NB4 (cell line): Measurements from ENCODE around the gene ARHGAP21.

Experiments used
- DNase-seq: peaks from one replicate; pipeline ENCODE4 v3.0.0; 2010; ENCODE audit warnings: low read depth
- H3K4me3 ChIP-seq: one replicate; pipeline ENCODE4 v1.5.1; 2011; ENCODE audit warnings: mild to moderate bottlenecking, low read depth, low read length, moderate library complexity
- MYC ChIP-seq: IDR thresholded peaks from 2 replicates; pipeline ENCODE4 v1.6.1; 2011; ENCODE audit warnings: low read depth, low read length
- POLR2A ChIP-seq: IDR thresholded peaks from 2 replicates; pipeline ENCODE4 v1.6.1; 2011; ENCODE audit warnings: mild to moderate bottlenecking; ENCODE audit not compliant: insufficient read length; ENCODE audit errors: extremely low read depth
- TF ChIP-seq, protein P1 (sequence below): IDR thresholded peaks from one replicate; pipeline ENCODE4 v1.5.1; 2012; ENCODE audit warnings: low read depth, low read length
- TF ChIP-seq, protein P2 (sequence below): IDR thresholded peaks from 2 replicates; pipeline ENCODE4 v1.6.1; 2011; ENCODE audit warnings: low read depth, low read length

The ARHGAP21 gene

DNA sequence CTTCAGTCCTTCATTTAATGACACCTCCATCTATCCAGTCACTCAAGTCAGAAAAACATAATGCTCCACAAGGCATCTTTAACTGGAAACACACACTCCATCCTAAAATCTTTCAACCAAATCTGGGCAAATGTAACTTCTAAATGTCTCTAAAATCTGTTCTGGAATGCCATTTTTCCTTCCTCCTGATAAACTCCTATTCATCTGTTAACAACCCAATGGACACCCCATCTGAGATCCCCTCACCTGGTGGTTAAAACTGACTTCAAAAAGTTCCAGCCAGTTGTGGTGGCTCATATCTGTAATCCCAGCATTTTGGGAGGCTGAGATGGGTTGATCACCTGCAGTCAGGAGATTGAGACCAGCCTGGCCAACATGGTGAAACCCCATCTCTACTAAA, 78.7 kb downstream of the ARHGAP21 start:
- H3K4me3 ChIP-seq: no peak overlapping the region
- TF ChIP-seq POLR2A: no peak
- TF ChIP-seq MYC: no peak
- TF ChIP-seq, protein P1, sequence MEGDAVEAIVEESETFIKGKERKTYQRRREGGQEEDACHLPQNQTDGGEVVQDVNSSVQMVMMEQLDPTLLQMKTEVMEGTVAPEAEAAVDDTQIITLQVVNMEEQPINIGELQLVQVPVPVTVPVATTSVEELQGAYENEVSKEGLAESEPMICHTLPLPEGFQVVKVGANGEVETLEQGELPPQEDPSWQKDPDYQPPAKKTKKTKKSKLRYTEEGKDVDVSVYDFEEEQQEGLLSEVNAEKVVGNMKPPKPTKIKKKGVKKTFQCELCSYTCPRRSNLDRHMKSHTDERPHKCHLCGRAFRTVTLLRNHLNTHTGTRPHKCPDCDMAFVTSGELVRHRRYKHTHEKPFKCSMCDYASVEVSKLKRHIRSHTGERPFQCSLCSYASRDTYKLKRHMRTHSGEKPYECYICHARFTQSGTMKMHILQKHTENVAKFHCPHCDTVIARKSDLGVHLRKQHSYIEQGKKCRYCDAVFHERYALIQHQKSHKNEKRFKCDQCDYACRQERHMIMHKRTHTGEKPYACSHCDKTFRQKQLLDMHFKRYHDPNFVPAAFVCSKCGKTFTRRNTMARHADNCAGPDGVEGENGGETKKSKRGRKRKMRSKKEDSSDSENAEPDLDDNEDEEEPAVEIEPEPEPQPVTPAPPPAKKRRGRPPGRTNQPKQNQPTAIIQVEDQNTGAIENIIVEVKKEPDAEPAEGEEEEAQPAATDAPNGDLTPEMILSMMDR: no peak
- TF ChIP-seq, protein P2, sequence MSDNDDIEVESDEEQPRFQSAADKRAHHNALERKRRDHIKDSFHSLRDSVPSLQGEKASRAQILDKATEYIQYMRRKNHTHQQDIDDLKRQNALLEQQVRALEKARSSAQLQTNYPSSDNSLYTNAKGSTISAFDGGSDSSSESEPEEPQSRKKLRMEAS: no peak
- no peak for DNase-seq

DNA sequence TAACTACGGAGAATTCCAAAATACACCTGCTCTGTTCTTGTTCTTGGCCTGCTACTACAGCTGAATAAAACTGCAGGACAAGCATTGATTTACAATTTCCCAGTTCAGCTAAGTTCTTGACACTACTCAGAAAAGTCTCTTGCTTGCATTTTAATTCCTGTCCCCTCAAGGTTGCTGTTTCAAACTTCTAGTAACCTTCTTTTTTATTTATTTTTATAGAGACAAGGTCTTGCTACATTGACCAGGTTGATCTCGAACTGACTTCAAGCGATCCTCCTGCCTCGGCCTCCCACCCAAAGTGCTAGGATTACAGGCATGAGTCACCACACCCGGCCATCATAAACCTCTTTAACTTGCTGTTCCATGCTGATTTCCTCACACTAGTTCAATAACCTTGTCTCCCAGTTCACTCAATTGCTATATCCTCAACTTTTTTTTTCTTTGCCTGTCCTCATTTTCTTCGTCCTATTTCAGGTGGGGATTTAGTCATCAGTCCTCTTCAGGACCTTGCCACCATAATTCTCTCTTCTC, 79.9 kb downstream of the ARHGAP21 start:
- H3K4me3 ChIP-seq: no peak overlapping the region
- no peak for DNase-seq
- TF ChIP-seq POLR2A: no peak
- TF ChIP-seq, protein P1: no peak
- TF ChIP-seq MYC: no peak
- TF ChIP-seq, protein P2: no peak

DNA sequence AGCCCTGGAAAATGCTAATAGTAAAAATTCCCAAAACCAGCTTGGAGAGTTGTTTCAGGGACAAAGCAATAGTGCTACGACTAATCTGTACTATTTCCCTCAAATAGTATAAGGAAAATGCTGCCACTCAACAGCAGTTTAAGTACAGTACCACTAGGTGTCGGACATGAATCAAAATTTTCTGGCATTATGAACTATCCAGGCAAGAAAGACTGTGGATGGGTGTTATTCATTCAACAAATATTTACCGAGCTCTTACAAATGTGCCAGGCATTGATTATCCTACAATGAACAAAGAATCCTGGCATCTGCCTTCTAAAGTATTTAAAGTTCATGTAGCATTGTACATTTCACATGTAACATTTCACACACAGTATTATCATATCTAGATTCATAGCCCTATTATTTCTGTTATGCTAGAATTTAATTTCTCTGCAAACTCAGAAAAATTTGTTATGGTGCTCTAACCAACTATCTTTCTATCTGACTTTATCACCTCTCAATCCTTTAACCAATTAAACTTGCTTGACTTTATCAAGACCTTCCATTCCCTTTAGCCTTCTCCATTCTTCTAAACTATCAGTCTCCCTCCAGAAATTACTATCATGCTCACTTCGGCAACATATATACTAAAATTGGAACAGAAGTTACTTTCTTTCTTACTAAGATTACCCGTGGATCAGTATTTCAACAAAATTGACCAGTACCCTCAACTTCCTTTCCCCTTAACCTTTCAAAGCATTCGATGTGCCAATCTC, 80.6 kb downstream of the ARHGAP21 start:
- H3K4me3 ChIP-seq: no peak overlapping the region
- TF ChIP-seq POLR2A: no peak
- TF ChIP-seq, protein P2: no peak
- TF ChIP-seq, protein P1: peak; percentile 39
- no peak for TF ChIP-seq MYC
- DNase-seq: peak; percentile 54

DNA sequence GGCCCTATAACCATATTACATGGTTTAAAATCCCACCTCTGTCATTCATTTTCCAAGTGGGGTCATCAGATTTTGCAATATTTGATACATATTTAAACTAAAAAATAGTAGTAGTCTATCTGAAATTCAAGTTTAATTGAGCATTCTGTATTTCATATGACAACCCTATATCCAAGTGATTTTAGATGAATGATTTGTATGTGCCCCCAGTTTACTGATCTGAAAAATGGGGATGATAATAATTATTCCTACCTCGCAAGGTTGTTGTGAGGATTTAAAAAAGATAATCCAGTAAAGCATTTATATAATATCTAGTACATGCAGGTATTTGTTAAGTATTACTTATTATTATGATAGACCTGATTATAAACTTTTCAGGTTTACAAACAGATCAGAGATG, 84.6 kb downstream of the ARHGAP21 start:
- no peak overlapping the region for H3K4me3 ChIP-seq
- DNase-seq: no peak
- no peak for TF ChIP-seq MYC
- TF ChIP-seq, protein P2: no peak
- TF ChIP-seq, protein P1: no peak
- no peak for TF ChIP-seq POLR2A

DNA sequence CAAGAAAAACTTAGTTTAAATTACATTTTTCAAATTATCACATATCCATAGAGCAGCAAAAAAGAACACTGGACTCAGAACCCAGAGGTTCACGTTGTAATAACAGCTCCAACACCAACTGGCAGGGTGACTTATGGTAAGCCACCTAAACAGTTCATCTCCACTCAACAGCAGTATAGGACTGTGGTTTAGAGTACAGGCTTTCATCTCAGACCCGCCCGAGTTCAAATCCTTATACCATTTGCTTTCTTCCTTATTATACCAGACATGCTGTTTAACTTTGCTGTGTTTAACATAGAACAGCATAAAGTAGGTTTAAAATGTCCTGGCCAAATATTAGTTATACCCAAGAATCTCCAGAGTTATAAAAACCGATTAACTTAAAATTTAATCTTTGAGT, 97.9 kb downstream of the ARHGAP21 start:
- no peak for DNase-seq
- TF ChIP-seq, protein P2: no peak
- no peak for TF ChIP-seq POLR2A
- TF ChIP-seq MYC: no peak
- TF ChIP-seq, protein P1: no peak

More for the DNA sequence above, 97.9 kb downstream of the ARHGAP21 start:
- H3K4me3 ChIP-seq: no peak overlapping the region
